ENCODE measurements around the gene GAL3ST2. TPM values are rescaled to one million over a fixed set of nuclear protein-coding genes. Genes with fewer than 3 reads are reported as not detected.
"Not testable (repeated sequence)": the region's sequence is repeated elsewhere in the genome, so short reads cannot be mapped to it uniquely, and the experiment has no call there.

Gene GAL3ST2
- total RNA-seq, 4 donors from 2014 or later: 2.7 TPM; not detected in 3

- Histone ChIP-seq H3K36me3 (no peaks in the 10 kb centered on the region), H3K9me3 (no peaks in the 10 kb centered on the region), H3K27ac (replicated peaks in 1 of 4) (no peak overlapping the region), H3K4me3 (no peak overlapping the region), H3K4me1 (peaks cover 0 to 12% (median 0%) of the 10 kb centered on the region in 4 donors), H3K27me3 (peaks cover 0 to 74% (median 0%) of the 10 kb centered on the region in 4 donors)
- 49% methylated on average over 16 of the region's 16 CpGs for WGBS
- DNase-seq (ENCODE audit: extremely low spot score): no peak
- TF ChIP-seq CTCF (IDR thresholded peaks at IDR 0.05): no peak
- no peak for TF ChIP-seq POLR2A (IDR thresholded peaks at IDR 0.05; ENCODE audit: low read depth)
- TF ChIP-seq POLR2AphosphoS5 (IDR thresholded peaks at IDR 0.05): no peak
- intact Hi-C loops (cut with DNase I): no loop called here
These were observed 40.7 kb downstream of the GAL3ST2 start for GRCh38 chr2:241817126-241817820.

GRCh38 chr2:241817821-241818215 is 41.2 kb downstream of the GAL3ST2 start:
- H3K4me3 ChIP-seq; H3K36me3 ChIP-seq; intact Hi-C loops (cut with DNase I); H3K9me3 ChIP-seq; H3K27ac ChIP-seq (replicated peaks in 1 of 4); DNase-seq (ENCODE audit: extremely low spot score): not testable (repeated sequence)
- Histone ChIP-seq H3K27me3 (peaks cover 0 to 77% (median 0%) of the 10 kb centered on the region in 4 donors), H3K4me1 (peaks cover 0 to 12% (median 0%) of the 10 kb centered on the region in 4 donors)
- 89% methylated on average over 10 of the region's 10 CpGs for WGBS

- intact Hi-C loops (cut with DNase I): no loop called here
- peaks cover 0 to 9% (median 0%) of the 10 kb centered on the region in 4 donors for H3K4me1 ChIP-seq
- WGBS: 84% methylated on average over 20 of the region's 25 CpGs
- no peak overlapping the region for H3K4me3 ChIP-seq
- TF ChIP-seq POLR2A (IDR thresholded peaks at IDR 0.05; ENCODE audit: low read depth) (no peak), POLR2AphosphoS5 (IDR thresholded peaks at IDR 0.05) (no peak), EP300 (IDR thresholded peaks at IDR 0.05) (no peak), CTCF (IDR thresholded peaks at IDR 0.05) (no peak)
- peaks cover 0 to 77% (median 0%) of the 10 kb centered on the region in 4 donors for H3K27me3 ChIP-seq
- no peak for DNase-seq (ENCODE audit: extremely low spot score)
- H3K9me3 ChIP-seq: no peaks in the 10 kb centered on the region
- no peak overlapping the region for H3K27ac ChIP-seq (replicated peaks in 1 of 4)
- no peaks in the 10 kb centered on the region for H3K36me3 ChIP-seq
These were observed 41.8 kb downstream of the GAL3ST2 start for GRCh38 chr2:241818229-241818942.

GRCh38 chr2:241818943-241819270 is 42.3 kb downstream of the GAL3ST2 start:
- H3K27me3 ChIP-seq: peaks cover 0 to 72% (median 0%) of the 10 kb centered on the region in 4 donors
- no peak overlapping the region for H3K4me3 ChIP-seq
- TF ChIP-seq POLR2AphosphoS5 (IDR thresholded peaks at IDR 0.05) (no peak), CTCF (IDR thresholded peaks at IDR 0.05) (no peak), EP300 (IDR thresholded peaks at IDR 0.05) (no peak), POLR2A (IDR thresholded peaks at IDR 0.05; ENCODE audit: low read depth) (no peak)
- H3K9me3 ChIP-seq: no peaks in the 10 kb centered on the region
- peaks cover 0 to 8% (median 0%) of the 10 kb centered on the region in 4 donors for H3K4me1 ChIP-seq
- 94% methylated on average over 10 of the region's 10 CpGs for WGBS
- H3K27ac ChIP-seq (replicated peaks in 1 of 4): no peak overlapping the region
- intact Hi-C loops (cut with DNase I): no loop called here
- DNase-seq (ENCODE audit: extremely low spot score): no peak
- H3K36me3 ChIP-seq: no peaks in the 10 kb centered on the region

- H3K27me3 ChIP-seq: peaks cover 0 to 60% (median 0%) of the 10 kb centered on the region in 4 donors
- H3K4me3 ChIP-seq; H3K27ac ChIP-seq (replicated peaks in 1 of 4); H3K4me1 ChIP-seq; H3K9me3 ChIP-seq; DNase-seq (ENCODE audit: extremely low spot score); H3K36me3 ChIP-seq; intact Hi-C loops (cut with DNase I): not testable (repeated sequence)
- 91% methylated on average over 20 of the region's 27 CpGs for WGBS
These were observed 43.5 kb downstream of the GAL3ST2 start for GRCh38 chr2:241819947-241820624.
